GM23338 (cell line): ENCODE measurements around the gene HIPK1.

Source experiments
- EZH2 ChIP-seq: fragments of 200-600 bp; sonication (generic); IDR thresholded peaks from one replicate; pipeline ENCODE4 v1.8.0; 2017; ENCODE audit warnings: antibody characterized with exemption, mild to moderate bottlenecking, low read depth; ENCODE audit not compliant: unreplicated experiment
- EZH2phosphoT487 ChIP-seq: fragments of 200-600 bp; sonication (generic); IDR thresholded peaks from one replicate; pipeline ENCODE4 v1.8.1; 2018; ENCODE audit warnings: antibody characterized with exemption; ENCODE audit not compliant: unreplicated experiment
- POLR2AphosphoS5 ChIP-seq: IDR thresholded peaks from 2 replicates; pipeline ENCODE4 v1.6.1; 2016; ENCODE audit warnings: antibody characterized with exemption, low read depth
- ZNF331 ChIP-seq: fragments of 250-450 bp; sonication (Bioruptor Pico); IDR thresholded peaks from 2 replicates; pipeline ENCODE4 v1.5.0; 2020; ENCODE audit warnings: low read depth, mild to moderate bottlenecking, moderate library complexity
- TF ChIP-seq, protein P1 (sequence below), 2 experiments: fragments of 200-600 bp in 1 of 2; sonication (generic) in 1 of 2; conservative IDR thresholded peaks; 2 replicates each; pipeline versions ENCODE4 v1.5.1 to v1.6.1; 2016 to 2017; ENCODE audit warnings: antibody characterized with exemption in 2 of 2, low read depth in 2 of 2, mild to moderate bottlenecking in 2 of 2, moderate library complexity in 1 of 2
- TF ChIP-seq, protein P2 (sequence below): IDR thresholded peaks from 2 replicates; pipeline ENCODE4 v1.6.1; 2016; ENCODE audit warnings: antibody characterized with exemption
- TF ChIP-seq, protein P3 (sequence below): IDR thresholded peaks from one replicate; pipeline ENCODE4 v1.6.1; 2018; ENCODE audit warnings: antibody characterized with exemption; ENCODE audit not compliant: unreplicated experiment

DNA sequence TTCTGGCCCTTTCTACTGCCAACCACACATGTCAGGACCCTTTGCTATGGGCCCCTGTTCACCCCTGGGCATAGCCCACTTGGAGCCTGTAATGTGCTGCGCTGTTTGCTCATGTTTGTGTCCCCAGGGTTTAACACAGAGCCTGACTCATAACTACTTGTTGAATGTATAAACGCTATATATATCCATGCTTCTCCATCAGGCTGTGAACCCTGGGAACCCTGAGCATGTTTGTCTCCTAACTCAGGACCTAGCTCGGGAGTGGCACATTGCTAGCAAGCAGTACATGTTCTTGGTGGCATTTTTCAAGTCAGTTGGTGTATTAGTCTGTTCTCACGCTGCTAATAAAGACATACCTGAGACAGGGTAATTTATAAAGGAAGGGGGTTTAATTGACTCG is 58.1 kb downstream of the HIPK1 start:
- TF ChIP-seq, protein P1, sequence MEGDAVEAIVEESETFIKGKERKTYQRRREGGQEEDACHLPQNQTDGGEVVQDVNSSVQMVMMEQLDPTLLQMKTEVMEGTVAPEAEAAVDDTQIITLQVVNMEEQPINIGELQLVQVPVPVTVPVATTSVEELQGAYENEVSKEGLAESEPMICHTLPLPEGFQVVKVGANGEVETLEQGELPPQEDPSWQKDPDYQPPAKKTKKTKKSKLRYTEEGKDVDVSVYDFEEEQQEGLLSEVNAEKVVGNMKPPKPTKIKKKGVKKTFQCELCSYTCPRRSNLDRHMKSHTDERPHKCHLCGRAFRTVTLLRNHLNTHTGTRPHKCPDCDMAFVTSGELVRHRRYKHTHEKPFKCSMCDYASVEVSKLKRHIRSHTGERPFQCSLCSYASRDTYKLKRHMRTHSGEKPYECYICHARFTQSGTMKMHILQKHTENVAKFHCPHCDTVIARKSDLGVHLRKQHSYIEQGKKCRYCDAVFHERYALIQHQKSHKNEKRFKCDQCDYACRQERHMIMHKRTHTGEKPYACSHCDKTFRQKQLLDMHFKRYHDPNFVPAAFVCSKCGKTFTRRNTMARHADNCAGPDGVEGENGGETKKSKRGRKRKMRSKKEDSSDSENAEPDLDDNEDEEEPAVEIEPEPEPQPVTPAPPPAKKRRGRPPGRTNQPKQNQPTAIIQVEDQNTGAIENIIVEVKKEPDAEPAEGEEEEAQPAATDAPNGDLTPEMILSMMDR (conservative IDR thresholded peaks at IDR 0.05; ENCODE audit: low read depth in 2 of 2) = no peak
- no peak for TF ChIP-seq ZNF331 (CRISPR knock-in tag)
- TF ChIP-seq EZH2 = no peak
- no peak for TF ChIP-seq POLR2AphosphoS5
- no peak for TF ChIP-seq EZH2phosphoT487
- TF ChIP-seq, protein P2, sequence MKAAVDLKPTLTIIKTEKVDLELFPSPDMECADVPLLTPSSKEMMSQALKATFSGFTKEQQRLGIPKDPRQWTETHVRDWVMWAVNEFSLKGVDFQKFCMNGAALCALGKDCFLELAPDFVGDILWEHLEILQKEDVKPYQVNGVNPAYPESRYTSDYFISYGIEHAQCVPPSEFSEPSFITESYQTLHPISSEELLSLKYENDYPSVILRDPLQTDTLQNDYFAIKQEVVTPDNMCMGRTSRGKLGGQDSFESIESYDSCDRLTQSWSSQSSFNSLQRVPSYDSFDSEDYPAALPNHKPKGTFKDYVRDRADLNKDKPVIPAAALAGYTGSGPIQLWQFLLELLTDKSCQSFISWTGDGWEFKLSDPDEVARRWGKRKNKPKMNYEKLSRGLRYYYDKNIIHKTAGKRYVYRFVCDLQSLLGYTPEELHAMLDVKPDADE = no peak
- TF ChIP-seq, protein P3, sequence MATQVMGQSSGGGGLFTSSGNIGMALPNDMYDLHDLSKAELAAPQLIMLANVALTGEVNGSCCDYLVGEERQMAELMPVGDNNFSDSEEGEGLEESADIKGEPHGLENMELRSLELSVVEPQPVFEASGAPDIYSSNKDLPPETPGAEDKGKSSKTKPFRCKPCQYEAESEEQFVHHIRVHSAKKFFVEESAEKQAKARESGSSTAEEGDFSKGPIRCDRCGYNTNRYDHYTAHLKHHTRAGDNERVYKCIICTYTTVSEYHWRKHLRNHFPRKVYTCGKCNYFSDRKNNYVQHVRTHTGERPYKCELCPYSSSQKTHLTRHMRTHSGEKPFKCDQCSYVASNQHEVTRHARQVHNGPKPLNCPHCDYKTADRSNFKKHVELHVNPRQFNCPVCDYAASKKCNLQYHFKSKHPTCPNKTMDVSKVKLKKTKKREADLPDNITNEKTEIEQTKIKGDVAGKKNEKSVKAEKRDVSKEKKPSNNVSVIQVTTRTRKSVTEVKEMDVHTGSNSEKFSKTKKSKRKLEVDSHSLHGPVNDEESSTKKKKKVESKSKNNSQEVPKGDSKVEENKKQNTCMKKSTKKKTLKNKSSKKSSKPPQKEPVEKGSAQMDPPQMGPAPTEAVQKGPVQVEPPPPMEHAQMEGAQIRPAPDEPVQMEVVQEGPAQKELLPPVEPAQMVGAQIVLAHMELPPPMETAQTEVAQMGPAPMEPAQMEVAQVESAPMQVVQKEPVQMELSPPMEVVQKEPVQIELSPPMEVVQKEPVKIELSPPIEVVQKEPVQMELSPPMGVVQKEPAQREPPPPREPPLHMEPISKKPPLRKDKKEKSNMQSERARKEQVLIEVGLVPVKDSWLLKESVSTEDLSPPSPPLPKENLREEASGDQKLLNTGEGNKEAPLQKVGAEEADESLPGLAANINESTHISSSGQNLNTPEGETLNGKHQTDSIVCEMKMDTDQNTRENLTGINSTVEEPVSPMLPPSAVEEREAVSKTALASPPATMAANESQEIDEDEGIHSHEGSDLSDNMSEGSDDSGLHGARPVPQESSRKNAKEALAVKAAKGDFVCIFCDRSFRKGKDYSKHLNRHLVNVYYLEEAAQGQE = no peak
